Prostate gland (tissue), 2 donors: Measurements from ENCODE around the gene HMG20B.

ENCODE experiments used
- POLR2A ChIP-seq: fragments of 450-650 bp; IDR thresholded peaks from one replicate; pipeline ENCODE4 v1.6.1; 2016; ENCODE audit warnings: antibody characterized with exemption, mild to moderate bottlenecking
- TF ChIP-seq, protein P1 (sequence below), 4 experiments: fragments of 200-600 bp in 2 of 4; fragments of 450-650 bp in 2 of 4; sonication (generic) in 2 of 4; IDR thresholded peaks; 1 replicate in 3 of 4; 2 replicates in 1 of 4; pipeline ENCODE4 v1.5.1; 2016 to 2019; ENCODE audit warnings: antibody characterized with exemption in 4 of 4, mild to moderate bottlenecking in 2 of 4, moderate library complexity in 2 of 4

DNA sequence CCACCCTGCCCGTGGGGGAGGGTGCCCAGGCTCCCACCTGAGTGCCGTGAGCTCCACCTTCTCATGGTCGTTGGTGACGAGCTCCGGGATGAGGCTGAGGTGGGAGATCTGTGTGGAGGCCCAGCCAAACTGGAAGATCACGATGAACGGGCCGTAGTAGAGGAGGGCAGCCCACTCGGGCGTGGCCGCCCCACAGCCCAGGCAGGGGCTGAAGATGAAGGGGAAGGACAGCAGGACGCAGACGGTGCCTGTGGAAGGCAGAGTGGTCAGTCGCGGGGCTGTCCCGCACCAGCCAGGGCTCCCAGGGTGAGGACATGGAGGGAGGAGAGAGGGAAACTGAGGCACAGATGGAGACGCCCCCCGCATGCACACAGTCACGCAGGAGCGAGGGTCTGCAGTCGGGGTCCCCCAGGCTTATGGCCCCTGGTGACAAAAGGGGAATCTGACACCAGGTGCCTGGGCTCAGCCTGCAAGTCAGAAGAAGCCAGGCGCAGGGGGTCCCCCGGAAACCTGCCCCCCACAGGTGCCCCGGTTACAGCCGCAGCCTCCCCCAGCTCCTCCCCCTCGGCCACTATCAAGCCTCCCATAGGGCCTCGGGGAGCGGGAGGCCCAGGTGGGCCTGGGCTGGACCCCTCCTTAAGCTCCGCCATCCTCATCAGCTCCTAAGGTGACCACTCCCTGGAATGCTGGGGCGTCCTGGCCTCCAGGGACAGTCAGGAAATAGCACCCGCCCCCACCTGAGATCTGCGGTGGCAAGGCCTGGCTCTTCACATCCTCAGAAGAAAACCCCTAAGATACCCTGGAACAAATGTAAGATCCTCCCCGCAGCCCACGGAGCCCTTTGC, 21.6 kb upstream of the HMG20B start:
- TF ChIP-seq POLR2A: no peak
- TF ChIP-seq, protein P1, sequence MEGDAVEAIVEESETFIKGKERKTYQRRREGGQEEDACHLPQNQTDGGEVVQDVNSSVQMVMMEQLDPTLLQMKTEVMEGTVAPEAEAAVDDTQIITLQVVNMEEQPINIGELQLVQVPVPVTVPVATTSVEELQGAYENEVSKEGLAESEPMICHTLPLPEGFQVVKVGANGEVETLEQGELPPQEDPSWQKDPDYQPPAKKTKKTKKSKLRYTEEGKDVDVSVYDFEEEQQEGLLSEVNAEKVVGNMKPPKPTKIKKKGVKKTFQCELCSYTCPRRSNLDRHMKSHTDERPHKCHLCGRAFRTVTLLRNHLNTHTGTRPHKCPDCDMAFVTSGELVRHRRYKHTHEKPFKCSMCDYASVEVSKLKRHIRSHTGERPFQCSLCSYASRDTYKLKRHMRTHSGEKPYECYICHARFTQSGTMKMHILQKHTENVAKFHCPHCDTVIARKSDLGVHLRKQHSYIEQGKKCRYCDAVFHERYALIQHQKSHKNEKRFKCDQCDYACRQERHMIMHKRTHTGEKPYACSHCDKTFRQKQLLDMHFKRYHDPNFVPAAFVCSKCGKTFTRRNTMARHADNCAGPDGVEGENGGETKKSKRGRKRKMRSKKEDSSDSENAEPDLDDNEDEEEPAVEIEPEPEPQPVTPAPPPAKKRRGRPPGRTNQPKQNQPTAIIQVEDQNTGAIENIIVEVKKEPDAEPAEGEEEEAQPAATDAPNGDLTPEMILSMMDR (IDR thresholded peaks at IDR 0.05): no peak
